ENCODE measurements around the gene HTR3A.

HTR3A gene

GRCh38 chr11:114039551-114039950 lies 64.6 kb downstream of the HTR3A start:
- Histone ChIP-seq H3K4me3 (ENCODE audit: low read length) (no peak overlapping the region), H2AFZ (ENCODE audit: low read length) (no peak overlapping the region), H3K79me2 (ENCODE audit: low read length) (no peaks in the 10 kb centered on the region), H3K9ac (ENCODE audit: low read length) (no peak overlapping the region), H3K27ac (ENCODE audit: low read length) (no peak overlapping the region), H3F3A (ENCODE audit: insufficient read depth, low read length) (no peaks in the 10 kb centered on the region), H3K36me3 (replicated peaks; ENCODE audit: insufficient read depth, low read length) (no peaks in the 10 kb centered on the region), H3K4me2 (ENCODE audit: low read depth, low read length) (no peak overlapping the region), H3K9me2 (replicated peaks; ENCODE audit: insufficient read depth, low read length) (no peaks in the 10 kb centered on the region), H3K4me1 (ENCODE audit: low read length) (0 out of 2 replicates have a peak, but pooled peaks cover 3% of the 10 kb centered on the region), H4K20me1 (ENCODE audit: insufficient read depth, low read length) (no peaks in the 10 kb centered on the region), H3K9me3 (replicated peaks; ENCODE audit: insufficient read depth, low read length) (no peaks in the 10 kb centered on the region), H3K27me3 (replicated peaks; ENCODE audit: insufficient read depth, low read length) (no peaks in the 10 kb centered on the region)
- TF ChIP-seq CTCF (IDR thresholded peaks at IDR 0.05; ENCODE audit: low read length) = no peak
- TF ChIP-seq EZH2 (optimal IDR thresholded peaks at IDR 0.05; ENCODE audit: low read depth, low read length) = no peak
- no peak for TF ChIP-seq EZH2phosphoT487 (IDR thresholded peaks at IDR 0.05; ENCODE audit: low read length)
- DNase-seq = no peak

All from MM.1S (cell line).